Measurements from ENCODE around the gene PRR13. TPM values are rescaled to one million over a fixed set of nuclear protein-coding genes. Genes with fewer than 3 reads are reported as not detected.

Gene PRR13
- total and polyA plus RNA-seq, 2 donors (not counting 3 experiments of a cell fraction or from before 2014, with no cell fraction given) = 68.9 to 139 TPM

- dilution Hi-C loops (cut with MboI; ENCODE audit: extremely low pct_ligation_motif_present, low sequenced_read_pairs) (no loop called here), intact Hi-C loops (cut with micrococcal nuclease) (no loop called here)
- Histone ChIP-seq H3K4me1 (ENCODE audit: control insufficient read depth, extremely low read depth, insufficient read depth, low read length) (no peaks in the 10 kb centered on the region), H3K27ac (ENCODE audit: insufficient read depth, low read depth, low read length) (no peak overlapping the region), H3K4me2 (ENCODE audit: insufficient read depth, low read length) (no peak overlapping the region), H4K20me1 (replicated peaks; ENCODE audit: control insufficient read depth, extremely low read depth, insufficient read depth, low read length) (no peaks in the 10 kb centered on the region), H3K79me2 (ENCODE audit: control insufficient read depth, insufficient read depth, low read length) (peaks cover 4% of the 10 kb centered on the region), H3K9me1 (replicated peaks; ENCODE audit: control insufficient read depth, extremely low read depth, insufficient read depth, low read length) (no peaks in the 10 kb centered on the region), H3K27me3 (ENCODE audit: control insufficient read depth in 2 of 2, insufficient read depth in 2 of 2, low read length in 2 of 2) (no peaks in the 10 kb centered on the region), H2AFZ (ENCODE audit: low read depth, low read length) (no peak overlapping the region), H3K36me3 (ENCODE audit: control insufficient read depth in 2 of 2, extremely low read depth in 1 of 2, insufficient read depth in 2 of 2, low read length in 2 of 2) (peaks cover 0 to 3% of the 10 kb centered on the region in 2 experiments), H3K9me3 (replicated peaks; ENCODE audit: control insufficient read depth, insufficient read depth, low read length) (no peaks in the 10 kb centered on the region), H3K4me3 (replicated peaks in 1 of 3; ENCODE audit: insufficient read depth in 1 of 3, low read depth in 1 of 3, low read length in 3 of 3) (no peak overlapping the region), H3K9ac (replicated peaks; ENCODE audit: extremely low read depth, insufficient read depth, low read length) (no peak overlapping the region)
- no peak for TF ChIP-seq POLR2AphosphoS5 (IDR thresholded peaks at IDR 0.05; ENCODE audit: insufficient read depth, low read depth, low read length)
- no peak for TF ChIP-seq POLR2A (IDR thresholded peaks at IDR 0.05; ENCODE audit: low read depth, low read length)
- no peak for TF ChIP-seq MYC (IDR thresholded peaks at IDR 0.05; ENCODE audit: low read depth, low read length)
- TF ChIP-seq CTCF (IDR thresholded peaks at IDR 0.05; ENCODE audit: extremely low read depth in 1 of 2, insufficient read depth in 1 of 2, low read depth in 1 of 2, low read length in 2 of 2) = no peak
- TF ChIP-seq MAX (IDR thresholded peaks at IDR 0.05; ENCODE audit: insufficient read depth, insufficient read length) = no peak
- TF ChIP-seq JUN (IDR thresholded peaks at IDR 0.05; ENCODE audit: borderline replicate concordance, insufficient read depth, insufficient read length, low read depth) = no peak
- TF ChIP-seq EZH2 (IDR thresholded peaks at IDR 0.05; ENCODE audit: borderline replicate concordance, low read depth, low read length, severe bottlenecking) = no peak
- TF ChIP-seq FOS (IDR thresholded peaks at IDR 0.05; ENCODE audit: borderline replicate concordance, insufficient read depth, low read length) = no peak
- no peak for TF ChIP-seq GATA2 (IDR thresholded peaks at IDR 0.05; ENCODE audit: insufficient read depth, insufficient read length, low read depth, low read length)
- ChIA-PET POLR2A (no interaction called here), CTCF (no interaction called here)
- no TSS peak for BruUV-seq (replicated peaks)
- FAIRE-seq = no peak
- DNase-seq (ENCODE audit: low read depth, low spot score) = no peak
These were observed 38.7 kb upstream of the PRR13 start for GRCh38 chr12:53402871-53403270.
